ENCODE results near the gene CFAP90. TPM values are rescaled to one million over a fixed set of nuclear protein-coding genes. Genes with fewer than 3 reads are reported as not detected.

Gene CFAP90
- polyA plus RNA-seq, 1 donor: 0.75 TPM

DNA sequence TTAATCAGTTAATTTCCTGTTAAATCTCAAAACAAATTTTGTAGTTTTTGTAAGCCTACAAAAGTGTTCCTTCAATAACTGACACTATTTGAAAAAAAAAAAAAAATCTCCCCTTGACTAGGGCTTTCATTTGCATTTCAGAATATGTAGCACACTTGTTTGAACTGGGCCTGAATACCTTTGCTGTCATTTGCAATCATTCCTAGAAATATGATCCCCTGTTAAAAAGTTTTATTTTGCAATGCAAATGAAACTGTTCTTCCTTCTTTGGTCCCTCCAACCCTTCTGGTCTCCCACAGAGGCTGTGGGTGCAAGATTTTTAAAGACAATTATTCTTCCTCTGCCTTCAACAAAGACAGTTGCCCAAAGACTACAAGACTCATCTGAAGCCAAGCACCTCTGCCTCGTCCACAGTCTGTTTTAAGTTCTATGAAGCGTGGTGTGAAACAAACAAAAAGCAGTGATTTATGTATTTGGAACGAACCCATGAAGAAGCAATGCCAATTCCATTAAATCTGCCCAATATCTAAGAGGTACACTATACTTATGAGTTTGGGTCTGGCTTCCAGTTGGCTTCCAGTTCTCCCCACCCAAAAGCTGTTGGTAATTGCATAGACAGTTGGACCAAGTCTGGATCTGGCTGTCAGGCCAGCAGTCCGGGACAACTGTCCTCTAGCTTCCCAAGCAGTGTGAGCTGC lies 66.1 kb downstream of the CFAP90 start:
- Histone ChIP-seq H3K4me3 (ENCODE audit: low read length) (no peak overlapping the region), H3K27me3 (ENCODE audit: control insufficient read depth, insufficient read depth, low read length) (no peaks in the 10 kb centered on the region), H3K9me3 (ENCODE audit: control insufficient read depth, low read depth, low read length) (no peaks in the 10 kb centered on the region), H3K27ac (ENCODE audit: low read length) (no peak overlapping the region), H3K36me3 (ENCODE audit: control insufficient read depth, insufficient read depth, low read length) (no peaks in the 10 kb centered on the region), H3K4me1 (ENCODE audit: control insufficient read depth, insufficient read depth, low read length) (no peaks in the 10 kb centered on the region)
- no CpG with 5 or more reads among the region's 4 CpGs for WGBS (ENCODE audit: insufficient coverage, low lambda C conversion rate)
- no peak for DNase-seq

DNA sequence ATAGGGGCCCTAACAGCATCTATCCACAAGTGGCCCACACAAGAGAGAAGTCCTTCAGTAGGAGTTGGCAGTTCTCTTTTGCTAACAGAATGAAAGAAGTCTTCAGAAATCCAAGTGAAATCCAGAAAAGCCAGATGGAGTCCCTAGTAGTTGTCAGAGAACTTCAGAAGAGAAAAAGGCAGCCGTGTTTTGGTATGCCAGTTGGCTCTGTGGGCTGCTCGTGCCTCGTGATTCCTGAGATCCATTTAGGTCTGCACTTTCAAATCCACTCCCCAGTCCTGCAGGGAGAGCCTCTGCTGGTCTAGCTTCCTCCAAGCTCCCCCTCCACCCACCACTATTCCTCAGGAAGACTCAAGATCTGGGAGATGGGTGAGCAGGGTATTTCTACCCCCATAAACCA lies 69.0 kb downstream of the CFAP90 start:
- Histone ChIP-seq H3K9me3 (ENCODE audit: control insufficient read depth, low read depth, low read length) (no peaks in the 10 kb centered on the region), H3K4me1 (ENCODE audit: control insufficient read depth, insufficient read depth, low read length) (no peaks in the 10 kb centered on the region), H3K27me3 (ENCODE audit: control insufficient read depth, insufficient read depth, low read length) (no peaks in the 10 kb centered on the region), H3K4me3 (ENCODE audit: low read length) (no peak overlapping the region), H3K36me3 (ENCODE audit: control insufficient read depth, insufficient read depth, low read length) (no peaks in the 10 kb centered on the region), H3K27ac (ENCODE audit: low read length) (no peak overlapping the region)
- DNase-seq: no peak
- no CpG with 5 or more reads among the region's 3 CpGs for WGBS (ENCODE audit: insufficient coverage, low lambda C conversion rate)

Other genes with a start within 250 kb of the CFAP90 start
- gene FASTKD3, start 17.9 kb upstream of the CFAP90 start, polyA plus RNA-seq: 19.2 TPM
- 48.1 TPM for gene MTRR, start 18.0 kb upstream of the CFAP90 start, polyA plus RNA-seq